Ovary (tissue), 3 donors: Measurements from ENCODE around the gene DEAF1.

ENCODE experiments used
- POLR2A ChIP-seq: fragments of 450-650 bp; IDR thresholded peaks from one replicate; pipeline ENCODE4 v1.6.1; 2017; ENCODE audit warnings: antibody characterized with exemption, mild to moderate bottlenecking, moderate library complexity
- TF ChIP-seq, protein P1 (sequence below), 3 donors: fragments of 450-650 bp in 2 of 3; fragments of 200-600 bp in 1 of 3; IDR thresholded peaks; one replicate each; pipeline versions ENCODE4 v1.5.1 to v1.8.0; 2016 to 2022; ENCODE audit warnings: antibody characterized with exemption in 3 of 3, mild to moderate bottlenecking in 1 of 3
- donor health status: DM: no; HTN: no; CAD: no.

DNA sequence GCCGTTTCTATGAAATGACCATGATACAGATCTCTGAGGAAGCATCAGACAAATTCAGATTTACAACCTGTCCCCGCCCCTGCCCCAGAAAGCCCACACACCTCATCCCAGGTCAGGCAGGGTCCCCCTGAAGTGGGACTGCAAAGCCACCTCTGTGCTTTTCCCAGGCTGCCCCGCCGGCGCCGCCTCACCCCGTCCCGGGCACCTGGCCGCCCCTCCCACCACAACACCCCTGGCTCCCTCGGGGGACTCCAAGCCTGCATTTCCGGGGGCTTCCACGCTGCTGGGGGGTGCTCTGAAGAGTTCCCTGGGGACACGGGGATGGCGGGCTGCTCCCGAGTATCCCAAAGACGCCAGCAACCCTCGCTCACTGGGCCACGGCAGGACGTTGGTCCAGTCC lies 34.7 kb downstream of the DEAF1 start:
- TF ChIP-seq, protein P1, sequence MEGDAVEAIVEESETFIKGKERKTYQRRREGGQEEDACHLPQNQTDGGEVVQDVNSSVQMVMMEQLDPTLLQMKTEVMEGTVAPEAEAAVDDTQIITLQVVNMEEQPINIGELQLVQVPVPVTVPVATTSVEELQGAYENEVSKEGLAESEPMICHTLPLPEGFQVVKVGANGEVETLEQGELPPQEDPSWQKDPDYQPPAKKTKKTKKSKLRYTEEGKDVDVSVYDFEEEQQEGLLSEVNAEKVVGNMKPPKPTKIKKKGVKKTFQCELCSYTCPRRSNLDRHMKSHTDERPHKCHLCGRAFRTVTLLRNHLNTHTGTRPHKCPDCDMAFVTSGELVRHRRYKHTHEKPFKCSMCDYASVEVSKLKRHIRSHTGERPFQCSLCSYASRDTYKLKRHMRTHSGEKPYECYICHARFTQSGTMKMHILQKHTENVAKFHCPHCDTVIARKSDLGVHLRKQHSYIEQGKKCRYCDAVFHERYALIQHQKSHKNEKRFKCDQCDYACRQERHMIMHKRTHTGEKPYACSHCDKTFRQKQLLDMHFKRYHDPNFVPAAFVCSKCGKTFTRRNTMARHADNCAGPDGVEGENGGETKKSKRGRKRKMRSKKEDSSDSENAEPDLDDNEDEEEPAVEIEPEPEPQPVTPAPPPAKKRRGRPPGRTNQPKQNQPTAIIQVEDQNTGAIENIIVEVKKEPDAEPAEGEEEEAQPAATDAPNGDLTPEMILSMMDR (IDR thresholded peaks at IDR 0.05): no peak
- TF ChIP-seq POLR2A: no peak
